AG09309 (cell line): ENCODE data around the gene USP14.

ENCODE experiments used
- DNase-seq: peaks from one replicate; pipeline ENCODE4 v3.0.0-alpha.2; 2010; ENCODE audit warnings: low read depth
- H3K4me3 ChIP-seq: 2 replicates; pipeline ENCODE4 v1.5.1; 2011; ENCODE audit warnings: mild to moderate bottlenecking, low read depth, low read length, moderate library complexity; ENCODE audit not compliant: control insufficient read depth
- CTCF ChIP-seq: IDR thresholded peaks from 2 replicates; pipeline ENCODE4 v1.5.1; 2011; ENCODE audit warnings: mild to moderate bottlenecking, low read depth, low read length, inconsistent platforms; ENCODE audit not compliant: insufficient read depth, control insufficient read depth; ENCODE audit errors: missing control alignments

The USP14 gene

GRCh38 chr18:228586-228985 is 70.2 kb downstream of the USP14 start:
- TF ChIP-seq CTCF, result no peak
- DNase-seq, result no peak
- no peak overlapping the region for H3K4me3 ChIP-seq

- DNase-seq, result no peak
- TF ChIP-seq CTCF, result no peak
- H3K4me3 ChIP-seq, result no peak overlapping the region
Observed at GRCh38 chr18:231563-231962, 73.2 kb downstream of the USP14 start.

- no peak overlapping the region for H3K4me3 ChIP-seq
- TF ChIP-seq CTCF, result no peak
- DNase-seq, result no peak
Observed at GRCh38 chr18:240175-240574, 81.8 kb downstream of the USP14 start.

GRCh38 chr18:245282-245847 is 87.0 kb downstream of the USP14 start:
- no peak for TF ChIP-seq CTCF
- DNase-seq, result no peak
- no peak overlapping the region for H3K4me3 ChIP-seq

GRCh38 chr18:248053-248452 is 89.7 kb downstream of the USP14 start:
- TF ChIP-seq CTCF, result no peak
- DNase-seq, result no peak
- H3K4me3 ChIP-seq, result no peak overlapping the region

GRCh38 chr18:250685-251084 is 92.3 kb downstream of the USP14 start:
- H3K4me3 ChIP-seq, result no peak overlapping the region
- TF ChIP-seq CTCF, result no peak
- no peak for DNase-seq

- no peak overlapping the region for H3K4me3 ChIP-seq
- no peak for DNase-seq
- no peak for TF ChIP-seq CTCF
Observed at GRCh38 chr18:251572-251971, 93.2 kb downstream of the USP14 start.
